OCI-LY7 (cell line): ENCODE results near the gene AGFG1. TPM values are rescaled to one million over a fixed set of nuclear protein-coding genes. Genes with fewer than 3 reads are reported as not detected.
A peak's percentile ranks its signal among the peaks of the same experiment; 100 is the strongest.

ENCODE experiments used
- BruUV-seq: library from RNA; stranded (reverse); fragments of 400-500 nt; replicated peaks from 2 replicates; lab custom pipeline; 2021; lab: Mats Ljungman, UMichigan
- CTCF ChIA-PET: fragments of 300-600 bp; sonication (Branson Sonifier 250); formaldehyde crosslinking; loops from one replicate; lab custom pipeline; 2022; ENCODE audit warnings: antibody characterized with exemption; ENCODE audit not compliant: unreplicated experiment; lab: Charles Lee
- POLR2A ChIA-PET: fragments of 300-600 bp; sonication (Branson Sonifier 250); formaldehyde crosslinking; loops from one replicate; lab custom pipeline; 2022; ENCODE audit warnings: antibody characterized with exemption; lab: Charles Lee
- DNase-seq: peaks from one replicate; pipeline ENCODE4 v3.0.0-alpha.2; 2015; ENCODE audit warnings: low spot score
- H2AFZ ChIP-seq: fragments of 200-600 bp; sonication (generic), shearing (Covaris generic); 2 replicates; pipeline ENCODE4 v1.6.1; 2014; ENCODE audit warnings: mild to moderate bottlenecking, antibody characterized with exemption, low read length, moderate library complexity
- H3K27ac ChIP-seq: fragments of 200-600 bp; sonication (generic); 2 replicates; pipeline ENCODE4 v1.5.1; 2014; ENCODE audit warnings: mixed run types, low read depth, mild to moderate bottlenecking, moderate library complexity, low read length, inconsistent platforms; ENCODE audit not compliant: poor library complexity, severe bottlenecking
- H3K36me3 ChIP-seq: fragments of 200-600 bp; sonication (generic); 2 replicates; pipeline ENCODE4 v1.6.1; 2014; ENCODE audit warnings: mild to moderate bottlenecking, antibody characterized with exemption, low read length, moderate library complexity, mixed read lengths; ENCODE audit not compliant: insufficient read depth
- H3K4me1 ChIP-seq: fragments of 200-600 bp; sonication (generic); 2 replicates; pipeline ENCODE4 v1.5.1; 2014; ENCODE audit warnings: mild to moderate bottlenecking, low read length; ENCODE audit not compliant: insufficient read depth, poor library complexity, severe bottlenecking
- H3K4me2 ChIP-seq: fragments of 200-600 bp; sonication (generic); 2 replicates; pipeline ENCODE4 v1.6.1; 2014; ENCODE audit warnings: mild to moderate bottlenecking, low read length
- H3K4me3 ChIP-seq: fragments of 200-600 bp; sonication (generic); 2 replicates; pipeline ENCODE4 v1.5.1; 2014; ENCODE audit warnings: mild to moderate bottlenecking, low read depth, low read length; ENCODE audit not compliant: poor library complexity, severe bottlenecking
- H3K79me2 ChIP-seq: fragments of 200-600 bp; sonication (generic); 2 replicates; pipeline ENCODE4 v1.6.1; 2016; ENCODE audit warnings: low read depth, mild to moderate bottlenecking, low read length, moderate library complexity, mixed read lengths; ENCODE audit not compliant: insufficient read depth
- H3K9me2 ChIP-seq: fragments of 200-600 bp; sonication (generic); 2 replicates; pipeline ENCODE4 v1.6.1; 2016; ENCODE audit warnings: mild to moderate bottlenecking, low read length, mixed read lengths; ENCODE audit not compliant: insufficient read depth
- H3K9me3 ChIP-seq: fragments of 200-600 bp; sonication (generic); 2 replicates; pipeline ENCODE4 v1.6.1; 2014; ENCODE audit warnings: mild to moderate bottlenecking, mixed run types, low read length, mixed read lengths
- H4K20me1 ChIP-seq: fragments of 200-600 bp; sonication (generic); 2 replicates; pipeline ENCODE4 v1.6.1; 2014; ENCODE audit warnings: mild to moderate bottlenecking, antibody characterized with exemption, low read length, moderate library complexity, mixed read lengths; ENCODE audit not compliant: insufficient read depth
- EZH2phosphoT487 ChIP-seq: fragments of 200-600 bp; sonication (generic); IDR thresholded peaks from 2 replicates; pipeline ENCODE4 v1.6.1; 2018; ENCODE audit warnings: low read depth, borderline replicate concordance, mild to moderate bottlenecking, mixed run types, antibody characterized with exemption, low read length, moderate library complexity, mixed read lengths
- intact Hi-C: fragments of 100-400 bp; cut with micrococcal nuclease; formaldehyde crosslinking; loops from one replicate; pipeline ENCODE4 v1.10.0; 2022; ENCODE audit not compliant: unreplicated experiment
- total RNA-seq, 2 experiments: library from RNA; depleted of rRNA in 1 of 2; stranded (reverse); fragments of >200 nt in 1 of 2; shearing (Covaris generic) in 1 of 2; gene quantifications; 2 replicates each; pipeline ENCODE4 v1.2.3, GENCODE V29; 2014 to 2022
- TF ChIP-seq, protein P1 (sequence below): fragments of 200-600 bp; sonication (generic); conservative IDR thresholded peaks from 2 replicates; pipeline ENCODE4 v1.5.1; 2014; ENCODE audit warnings: mild to moderate bottlenecking, antibody characterized with exemption, low read length, moderate library complexity, mixed read lengths

AGFG1 gene
- total RNA-seq, 2 experiments from 2014 or later = 37.6 to 65.4 TPM

DNA sequence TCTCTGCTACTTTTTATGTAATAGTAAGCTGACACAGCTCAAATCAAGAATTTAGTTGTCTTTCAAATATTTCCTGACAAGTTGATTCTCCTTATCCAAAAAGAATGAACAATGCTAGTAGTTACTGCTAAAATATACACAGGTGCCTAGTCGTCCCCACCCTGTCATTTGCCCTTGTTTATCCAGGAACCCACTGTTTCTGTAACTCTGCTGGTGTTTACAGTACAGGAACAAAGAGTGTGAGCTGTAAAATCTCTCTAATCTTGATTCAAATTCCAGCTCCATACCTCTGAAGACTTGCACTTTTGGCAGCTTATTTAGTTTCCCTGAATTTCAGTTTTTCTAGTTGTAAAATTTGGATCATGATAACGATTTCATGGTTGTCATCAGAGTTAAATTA is 105.6 kb downstream of the AGFG1 start:
- no peak overlapping the region for H3K4me2 ChIP-seq
- H3K9me2 ChIP-seq = no peaks in the 10 kb centered on the region
- H4K20me1 ChIP-seq = no peaks in the 10 kb centered on the region
- no TSS peak for BruUV-seq
- no peak overlapping the region for H2AFZ ChIP-seq
- POLR2A ChIA-PET = no interaction called here
- no peaks in the 10 kb centered on the region for H3K4me1 ChIP-seq
- no peaks in the 10 kb centered on the region for H3K79me2 ChIP-seq
- DNase-seq = no peak
- TF ChIP-seq EZH2phosphoT487 = no peak
- TF ChIP-seq, protein P1, sequence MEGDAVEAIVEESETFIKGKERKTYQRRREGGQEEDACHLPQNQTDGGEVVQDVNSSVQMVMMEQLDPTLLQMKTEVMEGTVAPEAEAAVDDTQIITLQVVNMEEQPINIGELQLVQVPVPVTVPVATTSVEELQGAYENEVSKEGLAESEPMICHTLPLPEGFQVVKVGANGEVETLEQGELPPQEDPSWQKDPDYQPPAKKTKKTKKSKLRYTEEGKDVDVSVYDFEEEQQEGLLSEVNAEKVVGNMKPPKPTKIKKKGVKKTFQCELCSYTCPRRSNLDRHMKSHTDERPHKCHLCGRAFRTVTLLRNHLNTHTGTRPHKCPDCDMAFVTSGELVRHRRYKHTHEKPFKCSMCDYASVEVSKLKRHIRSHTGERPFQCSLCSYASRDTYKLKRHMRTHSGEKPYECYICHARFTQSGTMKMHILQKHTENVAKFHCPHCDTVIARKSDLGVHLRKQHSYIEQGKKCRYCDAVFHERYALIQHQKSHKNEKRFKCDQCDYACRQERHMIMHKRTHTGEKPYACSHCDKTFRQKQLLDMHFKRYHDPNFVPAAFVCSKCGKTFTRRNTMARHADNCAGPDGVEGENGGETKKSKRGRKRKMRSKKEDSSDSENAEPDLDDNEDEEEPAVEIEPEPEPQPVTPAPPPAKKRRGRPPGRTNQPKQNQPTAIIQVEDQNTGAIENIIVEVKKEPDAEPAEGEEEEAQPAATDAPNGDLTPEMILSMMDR = no peak
- H3K27ac ChIP-seq = no peak overlapping the region
- no peaks in the 10 kb centered on the region for H3K36me3 ChIP-seq
- CTCF ChIA-PET = no interaction called here
- H3K4me3 ChIP-seq = no peak overlapping the region
- intact Hi-C loops = no loop called here
- no peaks in the 10 kb centered on the region for H3K9me3 ChIP-seq

DNA sequence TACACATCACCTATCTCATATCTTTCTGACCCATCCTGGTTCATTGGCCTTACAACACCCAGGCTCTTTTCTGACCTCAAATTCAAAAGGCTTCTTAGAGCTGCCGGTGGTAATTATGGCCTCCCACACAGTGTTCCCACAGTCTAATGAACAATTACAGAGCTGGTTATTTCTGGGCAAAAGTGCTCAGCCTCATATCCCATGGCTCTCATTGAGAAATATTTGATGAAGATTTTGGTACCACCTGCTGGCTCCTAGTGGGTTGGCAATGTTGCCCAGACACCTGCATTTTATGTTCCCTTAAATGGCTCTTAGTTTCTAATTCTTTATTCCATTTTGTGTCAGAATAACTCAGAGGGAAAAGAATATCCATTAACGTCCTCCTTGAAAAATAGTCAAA is 106.7 kb downstream of the AGFG1 start:
- no peak overlapping the region for H3K27ac ChIP-seq
- H3K4me1 ChIP-seq = no peaks in the 10 kb centered on the region
- POLR2A ChIA-PET = interaction anchor here (0.5 kb wide), 1 partner anchor 343 kb away, joined by 4 read pairs; no protein-coding TSS in a partner anchor
- intact Hi-C loops = no loop called here
- TF ChIP-seq, protein P1 = peak; percentile 23; the same call in 1 of the 2 replicates
- no peak for TF ChIP-seq EZH2phosphoT487
- DNase-seq = no peak
- BruUV-seq = no TSS peak
- no peaks in the 10 kb centered on the region for H3K79me2 ChIP-seq
- H3K36me3 ChIP-seq = no peaks in the 10 kb centered on the region
- H3K4me2 ChIP-seq = no peak overlapping the region
- H3K9me3 ChIP-seq = no peaks in the 10 kb centered on the region
- CTCF ChIA-PET = no interaction called here
- H4K20me1 ChIP-seq = no peaks in the 10 kb centered on the region
- no peaks in the 10 kb centered on the region for H3K9me2 ChIP-seq
- H2AFZ ChIP-seq = no peak overlapping the region
- H3K4me3 ChIP-seq = no peak overlapping the region

DNA sequence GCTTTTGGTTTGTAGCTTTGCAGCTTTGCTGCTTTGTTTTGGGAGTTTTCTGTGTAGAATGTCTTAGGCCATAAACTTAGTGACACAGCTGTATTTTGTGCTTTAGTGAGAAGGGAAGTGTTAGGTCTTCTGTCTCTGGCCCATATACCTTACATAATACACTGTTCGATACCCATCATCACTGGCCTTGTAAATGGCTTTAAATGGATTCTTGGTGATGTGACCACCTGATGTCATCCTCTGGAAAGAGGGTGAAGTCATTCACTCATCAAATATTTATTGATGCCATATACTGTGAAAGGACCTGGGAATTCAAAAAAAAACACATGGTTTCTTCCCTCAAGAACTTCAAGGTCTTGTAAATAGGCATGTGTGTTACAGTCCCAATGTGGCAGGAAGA is 107.8 kb downstream of the AGFG1 start:
- H2AFZ ChIP-seq = no peak overlapping the region
- no peaks in the 10 kb centered on the region for H3K9me2 ChIP-seq
- no peaks in the 10 kb centered on the region for H3K4me1 ChIP-seq
- BruUV-seq = no TSS peak
- H3K4me2 ChIP-seq = no peak overlapping the region
- H4K20me1 ChIP-seq = no peaks in the 10 kb centered on the region
- TF ChIP-seq, protein P1 = no peak
- TF ChIP-seq EZH2phosphoT487 = no peak
- H3K36me3 ChIP-seq = no peaks in the 10 kb centered on the region
- H3K27ac ChIP-seq = no peak overlapping the region
- CTCF ChIA-PET = no interaction called here
- POLR2A ChIA-PET = interaction anchor here (0.7 kb wide), 1 partner anchor 45 kb away, joined by 4 read pairs; no protein-coding TSS in a partner anchor
- intact Hi-C loops = no loop called here
- no peaks in the 10 kb centered on the region for H3K9me3 ChIP-seq
- H3K79me2 ChIP-seq = no peaks in the 10 kb centered on the region
- no peak for DNase-seq
- no peak overlapping the region for H3K4me3 ChIP-seq
